Upper lobe of left lung (tissue), 4 donors: ENCODE data around the gene CEP72.

Source experiments
- EP300 ChIP-seq, 4 donors: sonication (generic); formaldehyde crosslinking; IDR thresholded peaks; one replicate each; pipeline ENCODE4 v1.5.1; 2017; ENCODE audit warnings: antibody characterized with exemption in 4 of 4, control low read depth in 2 of 4
- POLR2A ChIP-seq, 4 donors: fragments of 450-650 bp; IDR thresholded peaks; one replicate each; pipeline ENCODE4 v1.5.1; 2016 to 2017; ENCODE audit warnings: antibody characterized with exemption in 4 of 4, mild to moderate bottlenecking in 2 of 4
- POLR2AphosphoS5 ChIP-seq, 2 donors: sonication (generic); formaldehyde crosslinking; IDR thresholded peaks; one replicate each; pipeline ENCODE4 v1.5.1; 2017; ENCODE audit warnings: antibody characterized with exemption in 2 of 2
- TF ChIP-seq, protein P1 (sequence below), 6 experiments: fragments of 450-650 bp in 4 of 6; fragments of 200-600 bp in 2 of 6; sonication (generic) in 2 of 6; IDR thresholded peaks; one replicate each; pipeline ENCODE4 v1.5.1; 2016 to 2019; ENCODE audit warnings: antibody characterized with exemption in 6 of 6

DNA sequence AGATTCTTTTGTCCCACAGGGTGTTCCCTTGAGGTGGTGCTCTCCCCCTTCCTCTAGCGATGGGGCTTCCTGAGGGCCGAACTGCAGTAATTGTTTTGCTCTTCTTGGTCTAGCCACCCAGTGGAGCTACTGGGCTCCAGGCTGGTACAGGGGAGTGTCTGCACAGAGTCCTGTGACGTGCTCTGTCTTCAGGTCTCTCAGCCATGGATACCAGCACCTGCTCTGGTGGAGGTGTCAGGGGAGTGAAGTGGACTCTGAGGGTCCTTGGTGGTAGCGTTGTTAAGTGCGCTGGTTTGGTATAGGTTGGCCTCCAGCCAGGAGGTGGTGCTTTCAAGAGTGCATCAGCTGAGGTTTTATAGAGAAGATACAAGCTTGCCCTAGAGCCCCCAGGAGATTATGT, 20.4 kb upstream of the CEP72 start:
- TF ChIP-seq, protein P1, sequence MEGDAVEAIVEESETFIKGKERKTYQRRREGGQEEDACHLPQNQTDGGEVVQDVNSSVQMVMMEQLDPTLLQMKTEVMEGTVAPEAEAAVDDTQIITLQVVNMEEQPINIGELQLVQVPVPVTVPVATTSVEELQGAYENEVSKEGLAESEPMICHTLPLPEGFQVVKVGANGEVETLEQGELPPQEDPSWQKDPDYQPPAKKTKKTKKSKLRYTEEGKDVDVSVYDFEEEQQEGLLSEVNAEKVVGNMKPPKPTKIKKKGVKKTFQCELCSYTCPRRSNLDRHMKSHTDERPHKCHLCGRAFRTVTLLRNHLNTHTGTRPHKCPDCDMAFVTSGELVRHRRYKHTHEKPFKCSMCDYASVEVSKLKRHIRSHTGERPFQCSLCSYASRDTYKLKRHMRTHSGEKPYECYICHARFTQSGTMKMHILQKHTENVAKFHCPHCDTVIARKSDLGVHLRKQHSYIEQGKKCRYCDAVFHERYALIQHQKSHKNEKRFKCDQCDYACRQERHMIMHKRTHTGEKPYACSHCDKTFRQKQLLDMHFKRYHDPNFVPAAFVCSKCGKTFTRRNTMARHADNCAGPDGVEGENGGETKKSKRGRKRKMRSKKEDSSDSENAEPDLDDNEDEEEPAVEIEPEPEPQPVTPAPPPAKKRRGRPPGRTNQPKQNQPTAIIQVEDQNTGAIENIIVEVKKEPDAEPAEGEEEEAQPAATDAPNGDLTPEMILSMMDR (IDR thresholded peaks at IDR 0.05), result no peak
- TF ChIP-seq POLR2A (IDR thresholded peaks at IDR 0.05), result no peak
- TF ChIP-seq POLR2AphosphoS5 (IDR thresholded peaks at IDR 0.05), result no peak
- TF ChIP-seq EP300 (IDR thresholded peaks at IDR 0.05), result no peak
